Skeletal muscle cell (primary cell): ENCODE data around the gene NUP42.
A peak's percentile ranks its signal among the peaks of the same experiment; 100 is the strongest.

Experiments
- DNase-seq: peaks from one replicate; pipeline ENCODE4 v3.0.0-alpha.2; 2010; ENCODE audit warnings: low read depth
- H3K4me3 ChIP-seq: 2 replicates; pipeline ENCODE4 v1.5.1; 2011; ENCODE audit warnings: low read depth, mild to moderate bottlenecking, control low read depth, low read length, moderate library complexity

The NUP42 gene

GRCh38 chr7:23226844-23227450 lies 45.1 kb downstream of the NUP42 start:
- no peak for DNase-seq
- no peak overlapping the region for H3K4me3 ChIP-seq

- DNase-seq = no peak
- no peak overlapping the region for H3K4me3 ChIP-seq
Measured at GRCh38 chr7:23228412-23228811, 46.6 kb downstream of the NUP42 start.

GRCh38 chr7:23230641-23231101 lies 48.8 kb downstream of the NUP42 start:
- H3K4me3 ChIP-seq = no peak overlapping the region
- DNase-seq = no peak

- no peak for DNase-seq
- H3K4me3 ChIP-seq = no peak overlapping the region
Measured at GRCh38 chr7:23232966-23233365, 51.1 kb downstream of the NUP42 start.

GRCh38 chr7:23234569-23235296 lies 52.9 kb downstream of the NUP42 start:
- no peak overlapping the region for H3K4me3 ChIP-seq
- no peak for DNase-seq

GRCh38 chr7:23235813-23236221 lies 54.0 kb downstream of the NUP42 start:
- peak; percentile 91 for DNase-seq
- H3K4me3 ChIP-seq = no peak overlapping the region

- DNase-seq = no peak
- no peak overlapping the region for H3K4me3 ChIP-seq
Measured at GRCh38 chr7:23237000-23237399, 55.2 kb downstream of the NUP42 start.

- DNase-seq = no peak
- H3K4me3 ChIP-seq = no peak overlapping the region
Measured at GRCh38 chr7:23238983-23239652, 57.3 kb downstream of the NUP42 start.

GRCh38 chr7:23239698-23240097 lies 57.9 kb downstream of the NUP42 start:
- DNase-seq = no peak
- no peak overlapping the region for H3K4me3 ChIP-seq

- H3K4me3 ChIP-seq = no peak overlapping the region
- DNase-seq = no peak
Measured at GRCh38 chr7:23242321-23242720, 60.5 kb downstream of the NUP42 start.

- DNase-seq = no peak
- H3K4me3 ChIP-seq = no peak overlapping the region
Measured at GRCh38 chr7:23242935-23243334, 61.1 kb downstream of the NUP42 start.

GRCh38 chr7:23246555-23246954 lies 64.7 kb downstream of the NUP42 start, which contains the start of gene GPNMB:
GPNMB (plus strand) TSS chr7:23246775; CDS start chr7:23246858, 83 bp downstream.
- DNase-seq = peak; percentile 80
- H3K4me3 ChIP-seq = peak within 1 kb of the TSS; percentile 33

GRCh38 chr7:23247046-23247602 lies 65.3 kb downstream of the NUP42 start:
- no peak for DNase-seq
- peak overlapping the region; percentile 33 for H3K4me3 ChIP-seq

GRCh38 chr7:23247603-23248335 lies 65.9 kb downstream of the NUP42 start:
- no peak for DNase-seq
- H3K4me3 ChIP-seq = peak overlapping the region; percentile 33

- no peak overlapping the region for H3K4me3 ChIP-seq
- no peak for DNase-seq
Measured at GRCh38 chr7:23249486-23249885, 67.6 kb downstream of the NUP42 start.
